Spinal cord (tissue), 10 donors: ENCODE measurements around the gene PRAMEF1. TPM values are rescaled to one million over a fixed set of nuclear protein-coding genes. Genes with fewer than 3 reads are reported as not detected.
"Not testable (repeated sequence)": the region's sequence is repeated elsewhere in the genome, so short reads cannot be mapped to it uniquely, and the experiment has no call there.

ENCODE experiments used
- DNase-seq, 6 donors: peaks; one replicate each; pipeline versions ENCODE4 v3.0.0 to v3.0.0-alpha.2; 2013 to 2015; ENCODE audit warnings: low spot score in 6 of 6, low read depth in 4 of 6
- H3K27ac ChIP-seq: one replicate; pipeline ENCODE4 v1.5.1; 2013; ENCODE audit warnings: low read depth, low read length, control low read depth
- H3K27me3 ChIP-seq: one replicate; pipeline ENCODE4 v1.6.1; 2013; ENCODE audit warnings: low read length; ENCODE audit not compliant: control insufficient read depth, insufficient read depth
- H3K36me3 ChIP-seq: one replicate; pipeline ENCODE4 v1.6.1; 2013; ENCODE audit warnings: low read length; ENCODE audit not compliant: control insufficient read depth, insufficient read depth
- H3K4me1 ChIP-seq: one replicate; pipeline ENCODE4 v1.6.1; 2013; ENCODE audit warnings: low read length; ENCODE audit not compliant: control insufficient read depth, insufficient read depth
- H3K4me3 ChIP-seq: one replicate; pipeline ENCODE4 v1.5.1; 2013; ENCODE audit warnings: low read depth, low read length, control low read depth
- H3K9me3 ChIP-seq: one replicate; pipeline ENCODE4 v1.6.1; 2013; ENCODE audit warnings: low read length; ENCODE audit not compliant: control insufficient read depth, insufficient read depth
- whole genome bisulfite sequencing: methylation state at CpG from one replicate; pipeline ENCODE4 v1.1.5; 2013; ENCODE audit warnings: missing lambda C conversion rate; ENCODE audit not compliant: insufficient coverage; 5-methylcytosine and 5-hydroxymethylcytosine counted together
- polyA plus RNA-seq, 2 donors: library from polyadenylated mRNA; unstranded; fragments of 120-200 nt; gene quantifications; one replicate each; pipeline ENCODE4 v1.2.1, GENCODE V29; 2013; ENCODE audit not compliant: insufficient read length in 2 of 2
- total RNA-seq, 2 donors: library from RNA; depleted of rRNA in 1 of 2; stranded (reverse); fragments of 120-200 nt in 1 of 2; fragments of >200 nt in 1 of 2; gene quantifications; one replicate each; pipeline versions ENCODE4 v1.2.3 to v1.2.4, GENCODE V29; 2013 to 2014
- donor health status: healthy.

PRAMEF1 gene
- total and polyA plus RNA-seq, 4 donors: not detected

DNA sequence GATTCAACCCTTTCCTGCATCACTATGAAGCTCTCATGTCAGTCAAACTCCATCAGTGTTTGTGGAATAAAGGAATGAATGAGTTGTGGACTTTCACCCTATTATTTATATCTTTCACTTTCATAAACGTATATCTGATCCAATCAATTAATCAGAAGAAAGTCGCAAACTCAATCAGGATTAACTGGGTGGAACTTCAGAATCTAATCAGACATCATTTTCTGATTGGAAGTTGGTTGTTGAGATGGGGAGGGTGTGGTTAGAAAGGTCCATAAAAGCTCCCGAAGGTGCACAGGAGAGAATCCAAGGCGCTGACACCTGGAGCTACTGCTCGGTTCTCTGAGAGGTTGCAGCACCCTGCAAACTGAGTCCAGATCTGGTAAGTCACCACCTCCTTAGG, 17.8 kb upstream of the PRAMEF1 start, which contains the start of gene PRAMEF12:
TSS of gene PRAMEF12 (plus strand) at position 301 of the 400 bp plus-strand sequence. CDS start 1,130 bp downstream, outside the sequence.
- no peaks in the 10 kb centered on the region for H3K9me3 ChIP-seq
- no peak within 1 kb of the TSS for H3K4me3 ChIP-seq
- no peak within 1 kb of the TSS for H3K27ac ChIP-seq
- no peaks in the 10 kb centered on the region for H3K36me3 ChIP-seq
- H3K4me1 ChIP-seq: no peaks in the 10 kb centered on the region
- WGBS: 100% methylated on average over 2 of the region's 5 CpGs
- DNase-seq: no peak
- H3K27me3 ChIP-seq: no peaks in the 10 kb centered on the region

- H3K27ac ChIP-seq: no peak overlapping the region
- H3K4me1 ChIP-seq: no peaks in the 10 kb centered on the region
- no peak overlapping the region for H3K4me3 ChIP-seq
- WGBS: 92% methylated on average over 4 of the region's 5 CpGs
- no peak for DNase-seq
- H3K9me3 ChIP-seq: no peaks in the 10 kb centered on the region
- no peaks in the 10 kb centered on the region for H3K27me3 ChIP-seq
- no peaks in the 10 kb centered on the region for H3K36me3 ChIP-seq
Observed at GRCh38 chr1:12774801-12775345, 16.3 kb upstream of the PRAMEF1 start.

DNA sequence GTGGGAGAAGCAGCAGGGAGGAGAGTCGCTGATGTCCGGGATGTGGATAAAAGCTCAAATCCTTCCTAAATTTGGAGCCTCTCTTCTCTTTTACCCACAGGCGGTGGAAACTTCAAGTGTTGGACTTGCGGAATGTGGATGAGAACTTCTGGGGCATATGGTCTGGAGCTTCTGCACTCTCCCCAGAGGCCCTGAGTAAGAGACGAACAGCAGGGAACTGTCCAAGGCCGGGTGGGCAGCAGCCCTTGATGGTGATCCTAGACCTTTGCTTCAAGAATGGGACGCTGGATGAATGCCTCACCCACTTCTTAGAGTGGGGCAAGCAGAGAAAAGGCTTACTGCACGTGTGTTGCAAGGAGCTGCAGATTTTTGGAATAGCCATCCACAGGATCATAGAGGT, 15.8 kb upstream of the PRAMEF1 start:
- no peaks in the 10 kb centered on the region for H3K27me3 ChIP-seq
- H3K4me3 ChIP-seq: no peak overlapping the region
- 68% methylated on average over 4 of the region's 8 CpGs for WGBS
- H3K4me1 ChIP-seq: no peaks in the 10 kb centered on the region
- DNase-seq: no peak
- H3K9me3 ChIP-seq: no peaks in the 10 kb centered on the region
- H3K27ac ChIP-seq: no peak overlapping the region
- no peaks in the 10 kb centered on the region for H3K36me3 ChIP-seq

DNA sequence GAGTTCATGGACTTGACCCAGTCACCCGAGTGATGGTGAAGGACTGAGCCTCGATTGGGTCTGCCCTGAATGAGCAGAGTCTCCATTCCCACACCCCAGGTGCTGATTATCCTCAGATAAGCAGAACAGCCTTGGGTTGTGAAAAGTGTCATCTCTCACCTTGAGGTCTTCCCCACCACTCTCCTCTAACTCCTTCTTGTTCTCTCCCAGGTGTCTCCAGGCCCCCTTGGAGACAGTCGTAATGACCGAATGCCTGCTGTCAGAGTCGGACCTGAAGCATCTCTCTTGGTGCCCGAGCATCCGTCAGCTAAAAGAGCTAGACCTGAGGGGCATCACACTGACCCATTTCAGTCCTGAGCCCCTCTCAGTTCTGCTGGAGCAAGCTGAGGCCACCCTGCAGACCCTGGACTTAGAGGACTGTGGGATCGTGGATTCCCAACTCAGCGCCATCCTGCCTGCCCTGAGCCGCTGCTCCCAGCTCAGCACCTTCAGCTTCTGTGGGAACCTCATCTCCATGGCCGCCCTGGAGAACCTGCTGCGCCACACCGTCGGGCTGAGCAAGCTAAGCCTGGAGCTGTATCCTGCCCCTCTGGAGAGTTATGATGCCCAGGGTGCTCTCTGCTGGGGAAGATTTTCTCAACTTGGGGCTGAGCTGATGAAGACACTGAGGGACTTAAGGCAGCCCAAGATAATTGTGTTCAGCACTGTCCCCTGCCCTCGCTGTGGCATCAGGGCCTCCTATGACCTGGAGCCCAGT, 14.2 kb upstream of the PRAMEF1 start:
- Histone ChIP-seq H3K27ac (no peak overlapping the region), H3K4me1 (no peaks in the 10 kb centered on the region), H3K9me3 (no peaks in the 10 kb centered on the region), H3K4me3 (no peak overlapping the region), H3K27me3 (no peaks in the 10 kb centered on the region), H3K36me3 (no peaks in the 10 kb centered on the region)
- DNase-seq: no peak
- 96% methylated on average over 15 of the region's 15 CpGs for WGBS

- 98% methylated on average over 4 of the region's 4 CpGs for WGBS
Observed at GRCh38 chr1:12778061-12778460, 13.1 kb upstream of the PRAMEF1 start.

DNA sequence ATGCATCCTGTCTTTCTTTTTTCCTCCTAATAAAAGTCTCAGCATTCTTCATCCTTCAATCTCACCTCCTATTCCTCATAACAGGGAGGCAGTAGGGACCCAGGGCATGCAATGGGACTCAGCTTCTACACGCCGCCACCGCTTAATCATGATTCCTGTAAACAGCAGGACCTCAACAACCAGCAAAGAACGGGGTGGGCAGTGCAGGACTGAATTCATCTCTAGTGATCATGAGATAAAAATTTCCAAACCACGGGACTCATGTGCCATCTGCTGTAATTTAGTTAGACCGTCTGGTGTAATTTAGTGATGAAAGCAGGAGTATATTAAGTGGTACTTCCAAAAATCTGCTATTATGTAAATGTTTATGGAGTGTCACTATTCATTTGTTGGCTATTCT, 12.3 kb upstream of the PRAMEF1 start:
- Histone ChIP-seq H3K4me3 (no peak overlapping the region), H3K27me3 (no peaks in the 10 kb centered on the region), H3K4me1 (no peaks in the 10 kb centered on the region), H3K9me3 (no peaks in the 10 kb centered on the region), H3K27ac (no peak overlapping the region), H3K36me3 (no peaks in the 10 kb centered on the region)
- peak in 1 of 6 donors; percentile 33 for DNase-seq
- WGBS: 87% methylated on average over 5 of the region's 6 CpGs

More at GRCh38 chr1:12778061-12778460, 13.1 kb upstream of the PRAMEF1 start:
- H3K9me3 ChIP-seq: no peaks in the 10 kb centered on the region
- H3K4me3 ChIP-seq: no peak overlapping the region
- no peaks in the 10 kb centered on the region for H3K36me3 ChIP-seq
- no peaks in the 10 kb centered on the region for H3K27me3 ChIP-seq
- DNase-seq: no peak
- no peak overlapping the region for H3K27ac ChIP-seq
- H3K4me1 ChIP-seq: no peaks in the 10 kb centered on the region

DNA sequence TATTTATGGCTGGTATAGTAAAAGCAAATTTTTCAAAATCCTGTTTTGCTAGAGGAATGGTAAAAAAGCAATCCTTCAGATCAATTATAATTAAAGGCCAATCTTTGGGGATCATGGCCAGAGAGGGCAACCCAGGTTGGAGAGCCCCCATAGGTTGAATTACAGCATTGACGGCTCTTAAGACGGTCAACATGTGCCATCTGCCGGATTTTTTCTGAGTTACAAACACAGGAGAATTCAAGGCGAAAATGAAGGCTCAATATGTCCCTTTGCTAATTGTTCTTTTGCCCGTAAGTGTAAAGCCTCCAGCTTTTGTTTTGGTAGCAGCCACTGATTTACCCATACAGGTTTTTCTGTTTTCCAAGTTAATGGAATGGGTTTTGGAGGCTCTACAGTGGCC, 9.7 kb upstream of the PRAMEF1 start:
- not testable (repeated sequence) for H3K4me1 ChIP-seq, H3K27ac ChIP-seq, DNase-seq, H3K4me3 ChIP-seq, H3K9me3 ChIP-seq, H3K36me3 ChIP-seq, H3K27me3 ChIP-seq
- no CpG with 5 or more reads among the region's 5 CpGs for WGBS

DNA sequence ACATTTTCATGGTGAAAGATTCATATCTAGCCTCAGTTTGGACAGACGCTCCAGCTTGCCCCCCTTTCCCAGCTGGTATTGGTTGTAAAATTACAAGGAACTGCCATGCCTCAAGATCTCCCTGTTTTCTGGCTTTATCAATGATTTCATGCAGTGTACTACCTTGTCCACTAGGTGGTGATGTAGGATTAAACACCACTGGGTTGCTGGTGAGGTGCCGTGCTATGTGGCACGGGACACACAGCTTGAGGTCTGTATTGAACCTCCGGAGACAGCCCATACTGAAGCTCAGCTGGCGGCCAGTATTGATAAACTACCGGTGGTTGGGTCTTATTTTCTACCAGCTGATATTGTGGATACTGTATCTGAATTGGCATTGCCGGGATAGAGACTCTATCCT, 7.4 kb upstream of the PRAMEF1 start:
- H3K4me1 ChIP-seq, H3K27me3 ChIP-seq, H3K27ac ChIP-seq, H3K36me3 ChIP-seq, DNase-seq, H3K9me3 ChIP-seq, H3K4me3 ChIP-seq: not testable (repeated sequence)
- 0% methylated on average over 2 of the region's 7 CpGs for WGBS

DNA sequence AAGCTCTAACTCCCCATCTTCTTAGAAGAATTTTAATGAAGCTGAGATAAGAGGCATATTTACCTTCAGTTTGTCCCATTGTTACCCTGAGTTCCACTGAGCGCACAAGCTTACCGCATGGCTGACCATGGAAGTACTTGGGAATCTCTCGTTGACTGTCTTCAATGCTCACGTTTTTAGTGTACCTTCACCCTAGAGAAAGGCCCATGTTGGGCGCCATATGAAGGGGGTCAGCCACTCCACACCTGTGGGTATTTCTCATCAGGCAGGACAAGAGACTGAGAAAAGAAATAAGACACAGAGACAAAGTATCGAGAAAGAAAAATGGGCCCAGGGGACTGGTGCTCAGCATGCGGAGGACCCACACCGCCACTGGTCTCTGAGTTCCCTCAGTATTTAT, 6.5 kb upstream of the PRAMEF1 start:
- H3K4me1 ChIP-seq, H3K27ac ChIP-seq, DNase-seq, H3K4me3 ChIP-seq, H3K36me3 ChIP-seq, H3K9me3 ChIP-seq, H3K27me3 ChIP-seq: not testable (repeated sequence)
- 91% methylated on average over 5 of the region's 8 CpGs for WGBS

DNA sequence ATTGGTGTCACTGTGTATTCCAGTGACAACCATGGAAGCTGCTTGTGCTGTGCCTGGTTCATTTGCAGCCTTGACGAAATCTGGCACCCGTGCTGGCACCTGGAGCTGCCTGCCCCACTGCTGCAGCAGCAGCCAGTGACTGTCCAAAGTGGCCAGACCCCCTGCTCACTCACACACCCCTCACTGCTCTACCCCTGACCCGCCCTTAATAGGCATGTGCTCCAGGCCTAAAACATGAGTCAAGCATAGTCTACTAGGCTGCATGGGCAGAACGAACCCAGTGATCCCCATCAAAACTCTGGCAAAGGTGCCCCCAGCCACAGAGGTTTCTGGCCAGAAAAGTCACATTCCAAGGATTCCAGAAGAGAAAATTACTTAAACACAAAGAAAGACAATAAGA, 7.7 kb downstream of the PRAMEF1 start:
- 64% methylated on average over 4 of the region's 4 CpGs for WGBS
- H3K9me3 ChIP-seq: no peaks in the 10 kb centered on the region

More for the DNA sequence above, 7.7 kb downstream of the PRAMEF1 start:
- Histone ChIP-seq H3K4me3 (no peak overlapping the region), H3K27me3 (no peaks in the 10 kb centered on the region), H3K36me3 (no peaks in the 10 kb centered on the region), H3K27ac (no peak overlapping the region), H3K4me1 (no peaks in the 10 kb centered on the region)
- no peak for DNase-seq
